NCI-H2029 treated with DMSO at 0.1 percent for 48 hours (cell line): ENCODE data around the gene NEK11.

ENCODE experiments used
- DNase-seq: peaks from one replicate; lab custom pipeline; 2025; lab: John Stamatoyannopoulos, UW

NEK11 gene

GRCh38 chr3:131224886-131225550 lies 198.3 kb downstream of the NEK11 start:
- no peak for DNase-seq

- DNase-seq: no peak
Measured at GRCh38 chr3:131228522-131228921, 201.8 kb downstream of the NEK11 start.

GRCh38 chr3:131231710-131232389 lies 205.2 kb downstream of the NEK11 start:
- DNase-seq: no peak

GRCh38 chr3:131232711-131233267 lies 206.1 kb downstream of the NEK11 start:
- DNase-seq: no peak

GRCh38 chr3:131233900-131234668 lies 207.4 kb downstream of the NEK11 start:
- DNase-seq: no peak

- no peak for DNase-seq
Measured at GRCh38 chr3:131236421-131236820, 209.7 kb downstream of the NEK11 start.

GRCh38 chr3:131238496-131238895 lies 211.8 kb downstream of the NEK11 start:
- no peak for DNase-seq

- DNase-seq: no peak
Measured at GRCh38 chr3:131239267-131239666, 212.6 kb downstream of the NEK11 start.

- no peak for DNase-seq
Measured at GRCh38 chr3:131242201-131242600, 215.5 kb downstream of the NEK11 start.

- no peak for DNase-seq
Measured at GRCh38 chr3:131250466-131250865, 223.8 kb downstream of the NEK11 start.

- no peak for DNase-seq
Measured at GRCh38 chr3:131260525-131260924, 233.8 kb downstream of the NEK11 start.

GRCh38 chr3:131261104-131261503 lies 234.4 kb downstream of the NEK11 start:
- no peak for DNase-seq

GRCh38 chr3:131275556-131275955 lies 248.9 kb downstream of the NEK11 start:
- no peak for DNase-seq

- DNase-seq: no peak
Measured at GRCh38 chr3:131277836-131278497, 251.3 kb downstream of the NEK11 start.

- DNase-seq: no peak
Measured at GRCh38 chr3:131279577-131279976, 252.9 kb downstream of the NEK11 start.

GRCh38 chr3:131282379-131282778 lies 255.7 kb downstream of the NEK11 start:
- no peak for DNase-seq

- no peak for DNase-seq
Measured at GRCh38 chr3:131282967-131283366, 256.3 kb downstream of the NEK11 start.

- DNase-seq: no peak
Measured at GRCh38 chr3:131283862-131284261, 257.2 kb downstream of the NEK11 start.

GRCh38 chr3:131284302-131284701 lies 257.6 kb downstream of the NEK11 start:
- DNase-seq: no peak

- DNase-seq: no peak
Measured at GRCh38 chr3:131285456-131285855, 258.8 kb downstream of the NEK11 start.

GRCh38 chr3:131299836-131300235 lies 273.2 kb downstream of the NEK11 start:
- no peak for DNase-seq

GRCh38 chr3:131303848-131304247 lies 277.2 kb downstream of the NEK11 start:
- DNase-seq: no peak
